Measurements from ENCODE around the gene TSPAN16. TPM values are rescaled to one million over a fixed set of nuclear protein-coding genes. Genes with fewer than 3 reads are reported as not detected.

TSPAN16 gene
- total and polyA plus RNA-seq, 2 of the 13 experiments (the other 11 are each of a cell fraction or from before 2014, with no cell fraction given) = not detected

DNA sequence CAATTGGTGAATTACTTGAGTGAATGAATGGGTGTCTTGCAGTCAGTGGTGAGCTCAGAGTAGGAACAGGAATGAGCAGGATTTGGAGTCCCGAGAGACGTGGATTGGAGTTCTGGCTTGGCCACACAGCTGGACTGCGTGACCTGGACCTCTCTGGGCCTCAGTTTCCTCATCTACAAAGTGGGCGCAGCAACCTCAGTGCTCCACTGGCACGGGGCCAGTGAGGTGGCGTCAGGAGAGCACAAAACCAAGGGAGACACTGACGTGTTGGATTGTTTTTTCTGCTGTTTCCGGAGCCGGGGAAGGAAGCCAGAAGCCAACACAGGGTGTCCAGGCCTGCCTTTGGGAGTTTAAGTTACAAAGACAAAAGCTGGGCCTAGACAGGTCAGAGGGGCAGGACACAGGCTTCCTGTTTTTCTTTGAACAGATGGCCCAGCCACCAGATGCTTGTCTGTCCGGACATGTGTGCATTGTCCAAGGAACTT is 27.1 kb upstream of the TSPAN16 start (continued):
- TF ChIP-seq KDM1A (CRISPR knock-in tag; IDR thresholded peaks at IDR 0.05) (peak; percentile 91), AKAP8 (CRISPR knock-in tag; IDR thresholded peaks at IDR 0.05) (no peak), MAFK (conservative IDR thresholded peaks at IDR 0.05 in 1 of 2, IDR thresholded peaks at IDR 0.05 in 1 of 2; ENCODE audit: low read length in 2 of 2) (no peak), ZNF432 (CRISPR knock-in tag; IDR thresholded peaks at IDR 0.05; ENCODE audit: borderline replicate concordance) (no peak), MBD4 (IDR thresholded peaks at IDR 0.05; ENCODE audit: borderline replicate concordance, low read length) (no peak), HES4 (CRISPR knock-in tag; IDR thresholded peaks at IDR 0.05; ENCODE audit: borderline replicate concordance) (no peak), ZNF430 (CRISPR knock-in tag; IDR thresholded peaks at IDR 0.05) (no peak), ZNF264 (CRISPR knock-in tag; IDR thresholded peaks at IDR 0.05) (no peak), ELF4 (CRISPR knock-in tag; IDR thresholded peaks at IDR 0.05; ENCODE audit: borderline replicate concordance) (no peak), XBP1 (CRISPR knock-in tag; IDR thresholded peaks at IDR 0.05) (no peak), MLLT10 (CRISPR knock-in tag; IDR thresholded peaks at IDR 0.05) (no peak), ZNF564 (CRISPR knock-in tag; IDR thresholded peaks at IDR 0.05) (no peak), TBX3 (IDR thresholded peaks at IDR 0.05; ENCODE audit: borderline replicate concordance) (no peak), ZNF468 (CRISPR knock-in tag; IDR thresholded peaks at IDR 0.05) (no peak), SMARCC2 (IDR thresholded peaks at IDR 0.05) (no peak), ZNF550 (CRISPR knock-in tag; IDR thresholded peaks at IDR 0.05; ENCODE audit: borderline replicate concordance) (no peak), ZNF674 (CRISPR knock-in tag; IDR thresholded peaks at IDR 0.05; ENCODE audit: low read depth) (no peak), SRF (IDR thresholded peaks at IDR 0.05; ENCODE audit: low read depth, low read length) (no peak), ZNF543 (CRISPR knock-in tag; IDR thresholded peaks at IDR 0.05) (no peak), MAFF (IDR thresholded peaks at IDR 0.05; ENCODE audit: low read depth, low read length) (no peak)
- TF ChIP-seq, protein P1, sequence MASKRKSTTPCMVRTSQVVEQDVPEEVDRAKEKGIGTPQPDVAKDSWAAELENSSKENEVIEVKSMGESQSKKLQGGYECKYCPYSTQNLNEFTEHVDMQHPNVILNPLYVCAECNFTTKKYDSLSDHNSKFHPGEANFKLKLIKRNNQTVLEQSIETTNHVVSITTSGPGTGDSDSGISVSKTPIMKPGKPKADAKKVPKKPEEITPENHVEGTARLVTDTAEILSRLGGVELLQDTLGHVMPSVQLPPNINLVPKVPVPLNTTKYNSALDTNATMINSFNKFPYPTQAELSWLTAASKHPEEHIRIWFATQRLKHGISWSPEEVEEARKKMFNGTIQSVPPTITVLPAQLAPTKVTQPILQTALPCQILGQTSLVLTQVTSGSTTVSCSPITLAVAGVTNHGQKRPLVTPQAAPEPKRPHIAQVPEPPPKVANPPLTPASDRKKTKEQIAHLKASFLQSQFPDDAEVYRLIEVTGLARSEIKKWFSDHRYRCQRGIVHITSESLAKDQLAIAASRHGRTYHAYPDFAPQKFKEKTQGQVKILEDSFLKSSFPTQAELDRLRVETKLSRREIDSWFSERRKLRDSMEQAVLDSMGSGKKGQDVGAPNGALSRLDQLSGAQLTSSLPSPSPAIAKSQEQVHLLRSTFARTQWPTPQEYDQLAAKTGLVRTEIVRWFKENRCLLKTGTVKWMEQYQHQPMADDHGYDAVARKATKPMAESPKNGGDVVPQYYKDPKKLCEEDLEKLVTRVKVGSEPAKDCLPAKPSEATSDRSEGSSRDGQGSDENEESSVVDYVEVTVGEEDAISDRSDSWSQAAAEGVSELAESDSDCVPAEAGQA (IDR thresholded peaks at IDR 0.05; ENCODE audit: low read depth) = no peak
- TF ChIP-seq, protein P1 (CRISPR knock-in tag; IDR thresholded peaks at IDR 0.05; ENCODE audit: borderline replicate concordance) = no peak
- TF ChIP-seq, protein P2, sequence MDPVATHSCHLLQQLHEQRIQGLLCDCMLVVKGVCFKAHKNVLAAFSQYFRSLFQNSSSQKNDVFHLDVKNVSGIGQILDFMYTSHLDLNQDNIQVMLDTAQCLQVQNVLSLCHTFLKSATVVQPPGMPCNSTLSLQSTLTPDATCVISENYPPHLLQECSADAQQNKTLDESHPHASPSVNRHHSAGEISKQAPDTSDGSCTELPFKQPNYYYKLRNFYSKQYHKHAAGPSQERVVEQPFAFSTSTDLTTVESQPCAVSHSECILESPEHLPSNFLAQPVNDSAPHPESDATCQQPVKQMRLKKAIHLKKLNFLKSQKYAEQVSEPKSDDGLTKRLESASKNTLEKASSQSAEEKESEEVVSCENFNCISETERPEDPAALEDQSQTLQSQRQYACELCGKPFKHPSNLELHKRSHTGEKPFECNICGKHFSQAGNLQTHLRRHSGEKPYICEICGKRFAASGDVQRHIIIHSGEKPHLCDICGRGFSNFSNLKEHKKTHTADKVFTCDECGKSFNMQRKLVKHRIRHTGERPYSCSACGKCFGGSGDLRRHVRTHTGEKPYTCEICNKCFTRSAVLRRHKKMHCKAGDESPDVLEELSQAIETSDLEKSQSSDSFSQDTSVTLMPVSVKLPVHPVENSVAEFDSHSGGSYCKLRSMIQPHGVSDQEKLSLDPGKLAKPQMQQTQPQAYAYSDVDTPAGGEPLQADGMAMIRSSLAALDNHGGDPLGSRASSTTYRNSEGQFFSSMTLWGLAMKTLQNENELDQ (CRISPR knock-in tag; IDR thresholded peaks at IDR 0.05; ENCODE audit: borderline replicate concordance) = no peak
- TF ChIP-seq, protein P3, sequence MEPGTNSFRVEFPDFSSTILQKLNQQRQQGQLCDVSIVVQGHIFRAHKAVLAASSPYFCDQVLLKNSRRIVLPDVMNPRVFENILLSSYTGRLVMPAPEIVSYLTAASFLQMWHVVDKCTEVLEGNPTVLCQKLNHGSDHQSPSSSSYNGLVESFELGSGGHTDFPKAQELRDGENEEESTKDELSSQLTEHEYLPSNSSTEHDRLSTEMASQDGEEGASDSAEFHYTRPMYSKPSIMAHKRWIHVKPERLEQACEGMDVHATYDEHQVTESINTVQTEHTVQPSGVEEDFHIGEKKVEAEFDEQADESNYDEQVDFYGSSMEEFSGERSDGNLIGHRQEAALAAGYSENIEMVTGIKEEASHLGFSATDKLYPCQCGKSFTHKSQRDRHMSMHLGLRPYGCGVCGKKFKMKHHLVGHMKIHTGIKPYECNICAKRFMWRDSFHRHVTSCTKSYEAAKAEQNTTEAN (CRISPR knock-in tag; conservative IDR thresholded peaks at IDR 0.05) = no peak
